Skeletal muscle tissue (tissue), 4 donors: ENCODE results near the gene SWSAP1. TPM values are rescaled to one million over a fixed set of nuclear protein-coding genes. Genes with fewer than 3 reads are reported as not detected.

Experiments used
- H3K27ac ChIP-seq: one replicate; pipeline ENCODE4 v1.7.0; 2013; ENCODE audit warnings: mild to moderate bottlenecking, low read depth, low read length, inconsistent platforms
- H3K27me3 ChIP-seq, 3 donors: one replicate each; pipeline ENCODE4 v1.7.0; 2013; ENCODE audit warnings: low read length in 3 of 3; ENCODE audit not compliant: control insufficient read depth in 3 of 3, insufficient read depth in 3 of 3
- H3K36me3 ChIP-seq, 3 donors: one replicate each; pipeline ENCODE4 v1.7.0; 2013; ENCODE audit warnings: low read length in 3 of 3; ENCODE audit not compliant: control insufficient read depth in 3 of 3, insufficient read depth in 3 of 3
- H3K4me1 ChIP-seq, 3 donors: one replicate each; pipeline ENCODE4 v1.7.0; 2013; ENCODE audit warnings: low read length in 3 of 3, mild to moderate bottlenecking in 3 of 3; ENCODE audit not compliant: control insufficient read depth in 3 of 3, insufficient read depth in 3 of 3
- H3K4me3 ChIP-seq, 3 donors: one replicate each; pipeline ENCODE4 v1.7.0; 2013; ENCODE audit warnings: low read length in 3 of 3
- H3K9ac ChIP-seq, 3 donors: one replicate each; pipeline ENCODE4 v1.7.0; 2013; ENCODE audit warnings: low read length in 3 of 3, mild to moderate bottlenecking in 3 of 3, moderate library complexity in 2 of 3, low read depth in 1 of 3
- H3K9me3 ChIP-seq, 3 donors: one replicate each; pipeline ENCODE4 v1.7.0; 2013; ENCODE audit warnings: low read length in 3 of 3; ENCODE audit not compliant: control insufficient read depth in 3 of 3
- total RNA-seq: library from RNA; depleted of rRNA; stranded (reverse); fragments of >200 nt; gene quantifications from one replicate; pipeline ENCODE4 v1.2.3, GENCODE V29; 2014
- donor health status: Osteomylitis.

SWSAP1 gene
- total RNA-seq, 1 donor from 2014 or later = 0.52 TPM

GRCh38 chr19:11363881-11364280, 10.6 kb upstream of the SWSAP1 start:
- Histone ChIP-seq H3K27ac (no peak overlapping the region), H3K9ac (no peak overlapping the region), H3K9me3 (no peaks in the 10 kb centered on the region), H3K36me3 (peaks cover 19 to 31% (median 20%) of the 10 kb centered on the region in 3 donors), H3K4me1 (no peaks in the 10 kb centered on the region), H3K27me3 (peaks cover 0 to 5% (median 0%) of the 10 kb centered on the region in 3 donors), H3K4me3 (no peak overlapping the region)

DNA sequence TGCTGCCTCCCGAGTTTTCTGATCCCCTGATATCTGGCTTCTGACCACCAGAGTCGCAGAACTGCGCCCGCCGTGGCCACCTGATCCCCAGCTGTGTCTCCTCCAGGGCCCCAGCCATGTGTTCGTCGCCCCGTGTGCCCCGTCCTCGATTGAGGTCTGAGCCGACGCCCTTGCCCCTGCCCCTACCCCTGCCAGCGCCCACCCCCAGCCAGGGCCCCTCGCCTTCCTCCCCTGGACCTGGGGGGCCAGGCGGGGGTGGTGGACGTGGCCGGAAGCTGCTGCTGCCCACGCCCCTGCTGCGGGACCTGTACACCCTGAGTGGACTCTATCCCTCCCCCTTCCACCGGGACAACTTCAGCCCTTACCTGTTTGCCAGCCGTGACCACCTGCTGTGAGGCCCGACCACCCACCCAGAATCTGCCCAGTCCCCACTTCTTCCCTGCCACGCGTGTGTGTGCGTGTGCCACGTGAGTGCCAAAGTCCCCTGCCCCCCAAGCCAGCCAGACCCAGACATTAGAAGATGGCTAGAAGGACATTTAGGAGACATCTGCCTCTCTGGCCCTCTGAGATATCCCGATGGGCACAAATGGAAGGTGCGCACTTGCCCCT, 10.1 kb upstream of the SWSAP1 start:
- Histone ChIP-seq H3K27me3 (peaks cover 0 to 5% (median 0%) of the 10 kb centered on the region in 3 donors), H3K9me3 (no peaks in the 10 kb centered on the region), H3K4me3 (no peak overlapping the region), H3K9ac (no peak overlapping the region), H3K27ac (no peak overlapping the region), H3K36me3 (peaks cover 17 to 32% (median 19%) of the 10 kb centered on the region in 3 donors), H3K4me1 (no peaks in the 10 kb centered on the region)

DNA sequence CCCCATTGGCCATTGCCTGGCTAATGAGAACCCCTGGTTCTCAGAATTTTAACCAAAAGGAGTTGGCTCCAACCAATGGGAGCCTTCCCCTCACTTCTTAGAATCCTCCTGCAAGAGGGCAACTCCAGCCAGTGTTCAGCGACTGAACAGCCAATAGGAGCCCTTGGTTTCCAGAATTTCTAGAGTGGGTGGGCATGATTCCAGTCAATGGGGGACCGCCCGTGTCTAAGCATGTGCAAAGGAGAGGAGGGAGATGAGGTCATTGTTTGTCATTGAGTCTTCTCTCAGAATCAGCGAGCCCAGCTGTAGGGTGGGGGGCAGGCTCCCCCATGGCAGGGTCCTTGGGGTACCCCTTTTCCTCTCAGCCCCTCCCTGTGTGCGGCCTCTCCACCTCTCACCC, 9.5 kb upstream of the SWSAP1 start:
- no peaks in the 10 kb centered on the region for H3K4me1 ChIP-seq
- H3K9ac ChIP-seq = no peak overlapping the region
- H3K27ac ChIP-seq = no peak overlapping the region
- no peak overlapping the region for H3K4me3 ChIP-seq
- no peaks in the 10 kb centered on the region for H3K9me3 ChIP-seq
- peaks cover 15 to 31% (median 19%) of the 10 kb centered on the region in 3 donors for H3K36me3 ChIP-seq
- peaks cover 0 to 5% (median 0%) of the 10 kb centered on the region in 3 donors for H3K27me3 ChIP-seq

DNA sequence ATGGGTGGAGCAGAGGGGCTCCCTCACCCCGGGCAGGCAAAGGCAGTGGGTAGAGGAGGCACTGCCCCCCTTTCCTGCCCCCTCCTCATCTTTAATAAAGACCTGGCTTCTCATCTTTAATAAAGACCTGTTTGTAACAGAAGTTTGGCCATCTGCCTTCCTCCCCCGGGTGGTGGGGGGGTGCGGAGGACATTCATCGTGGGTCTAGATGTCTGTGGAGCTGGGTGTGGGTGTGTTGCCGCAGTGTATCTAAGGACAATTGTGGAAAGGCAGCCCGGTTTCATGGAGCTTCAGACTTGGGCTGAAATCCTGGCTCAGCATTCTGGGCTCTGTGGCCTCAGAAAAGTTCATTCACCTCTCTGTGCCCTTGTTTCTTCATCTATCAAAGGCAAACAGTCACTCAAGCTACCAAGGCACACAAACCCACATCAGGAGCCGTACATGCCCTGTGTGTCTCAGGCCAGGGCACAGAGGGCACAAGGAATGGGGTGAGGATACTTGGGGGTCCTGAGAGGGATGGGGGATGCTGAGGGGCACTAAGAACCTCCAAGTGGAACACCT, 8.8 kb upstream of the SWSAP1 start:
- peaks cover 15 to 31% (median 19%) of the 10 kb centered on the region in 3 donors for H3K36me3 ChIP-seq
- no peak overlapping the region for H3K4me3 ChIP-seq
- H3K9ac ChIP-seq = no peak overlapping the region
- peaks cover 0 to 5% (median 0%) of the 10 kb centered on the region in 3 donors for H3K27me3 ChIP-seq
- H3K27ac ChIP-seq = no peak overlapping the region
- no peaks in the 10 kb centered on the region for H3K4me1 ChIP-seq
- H3K9me3 ChIP-seq = no peaks in the 10 kb centered on the region

GRCh38 chr19:11367528-11367927, 6.9 kb upstream of the SWSAP1 start:
- H3K9ac ChIP-seq = no peak overlapping the region
- H3K27me3 ChIP-seq = no peaks in the 10 kb centered on the region
- no peak overlapping the region for H3K27ac ChIP-seq
- H3K4me1 ChIP-seq = no peaks in the 10 kb centered on the region
- peaks cover 11 to 18% (median 11%) of the 10 kb centered on the region in 3 donors for H3K36me3 ChIP-seq
- no peaks in the 10 kb centered on the region for H3K9me3 ChIP-seq
- H3K4me3 ChIP-seq = no peak overlapping the region

GRCh38 chr19:11370744-11371143, 3.7 kb upstream of the SWSAP1 start:
- H3K27ac ChIP-seq = no peak overlapping the region
- peaks cover 9 to 16% (median 14%) of the 10 kb centered on the region in 3 donors for H3K4me1 ChIP-seq
- no peaks in the 10 kb centered on the region for H3K9me3 ChIP-seq
- no peak overlapping the region for H3K4me3 ChIP-seq
- H3K27me3 ChIP-seq = no peaks in the 10 kb centered on the region
- no peak overlapping the region for H3K9ac ChIP-seq
- peaks cover 3 to 7% (median 7%) of the 10 kb centered on the region in 3 donors for H3K36me3 ChIP-seq

DNA sequence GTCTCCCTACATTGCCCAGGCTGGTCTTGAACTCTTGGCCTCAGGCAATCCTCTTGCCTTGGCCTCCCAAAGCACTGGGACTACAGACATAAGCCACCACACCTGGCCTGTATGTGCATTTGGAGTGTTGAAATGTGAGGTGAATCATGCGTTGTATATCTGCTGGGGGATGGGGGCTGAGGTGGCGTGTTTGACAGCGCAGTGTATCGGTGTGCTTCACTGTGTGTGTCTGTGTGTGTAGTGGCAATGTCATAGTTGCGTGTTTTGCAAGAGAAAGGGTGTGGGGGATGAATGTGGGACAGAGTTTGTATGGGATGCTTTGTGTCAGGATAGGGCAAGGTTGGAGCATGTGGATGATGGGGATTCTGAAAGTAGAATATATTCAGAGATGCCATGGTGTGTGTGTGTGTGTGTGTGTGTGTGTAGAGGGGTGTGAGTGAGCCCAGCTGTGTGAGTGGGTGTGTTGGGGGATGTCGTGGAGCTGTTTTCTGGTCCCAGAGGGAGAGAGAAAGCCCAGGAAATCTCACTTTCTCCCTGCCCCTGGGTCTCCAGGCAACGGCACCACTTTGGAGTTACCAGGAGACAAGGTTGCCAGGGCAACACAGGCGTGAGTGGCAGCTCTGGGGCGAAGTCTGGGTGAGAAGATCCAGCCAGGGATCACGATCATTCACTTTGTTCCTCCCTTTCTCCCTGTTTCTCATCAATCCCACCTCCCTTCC, 1.1 kb upstream of the SWSAP1 start:
- H3K4me1 ChIP-seq = peaks cover 19 to 32% (median 25%) of the 10 kb centered on the region in 3 donors
- H3K9me3 ChIP-seq = no peaks in the 10 kb centered on the region
- no peak overlapping the region for H3K9ac ChIP-seq
- H3K27ac ChIP-seq = no peak overlapping the region
- H3K36me3 ChIP-seq = peaks cover 3 to 10% (median 6%) of the 10 kb centered on the region in 3 donors
- H3K27me3 ChIP-seq = no peaks in the 10 kb centered on the region
- H3K4me3 ChIP-seq = peak overlapping the region in 1 of 3 donors; percentile 35

- Histone ChIP-seq H3K9ac (peak overlapping the region; percentile 77 to 95 (median 93)), H3K9me3 (no peaks in the 10 kb centered on the region), H3K27me3 (no peaks in the 10 kb centered on the region), H3K36me3 (peaks cover 3 to 13% (median 7%) of the 10 kb centered on the region in 3 donors), H3K4me1 (peaks cover 19 to 36% (median 25%) of the 10 kb centered on the region in 3 donors), H3K27ac (peak overlapping the region; percentile 86), H3K4me3 (peak overlapping the region; percentile 70 to 87 (median 73))
These were observed 507 bp upstream of the SWSAP1 start for GRCh38 chr19:11373885-11374432.

DNA sequence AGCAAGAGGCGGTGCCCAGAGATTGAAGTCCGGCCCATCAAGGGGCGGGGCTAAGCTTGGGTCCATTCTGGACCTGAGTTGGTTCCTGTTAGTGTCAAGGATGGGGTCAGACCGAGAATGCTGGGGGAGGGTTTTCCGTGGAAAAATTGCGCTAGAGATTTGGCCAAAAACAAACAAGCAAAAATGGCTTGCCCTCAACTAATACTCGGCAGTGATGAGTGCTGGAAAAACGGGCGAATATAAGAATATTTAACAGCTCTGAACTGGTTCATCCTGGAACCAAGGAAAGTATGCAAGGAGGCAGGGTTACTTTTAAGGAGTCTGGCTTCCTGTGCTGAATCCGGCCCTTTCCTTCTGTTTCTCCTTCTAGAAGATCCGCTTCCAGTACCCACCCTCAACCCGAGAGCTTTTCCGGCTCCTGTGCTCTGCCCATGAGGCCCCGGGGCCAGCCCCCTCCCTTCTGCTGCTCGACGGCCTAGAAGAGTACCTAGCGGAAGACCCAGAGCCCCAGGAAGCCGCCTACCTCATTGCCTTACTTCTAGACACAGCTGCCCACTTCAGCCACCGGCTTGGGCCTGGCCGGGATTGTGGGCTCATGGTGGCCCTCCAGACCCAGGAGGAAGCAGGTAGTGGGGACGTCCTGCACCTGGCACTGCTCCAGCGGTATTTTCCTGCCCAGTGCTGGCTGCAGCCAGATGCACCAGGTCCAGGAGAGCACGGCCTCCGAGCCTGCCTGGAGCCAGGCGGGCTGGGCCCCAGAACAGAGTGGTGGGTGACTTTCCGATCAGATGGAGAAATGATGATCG, 880 bp downstream of the SWSAP1 start:
- H3K9me3 ChIP-seq = no peaks in the 10 kb centered on the region
- H3K27me3 ChIP-seq = no peaks in the 10 kb centered on the region
- H3K36me3 ChIP-seq = peaks cover 3 to 6% (median 4%) of the 10 kb centered on the region in 3 donors
- peaks cover 22 to 41% (median 27%) of the 10 kb centered on the region in 3 donors for H3K4me1 ChIP-seq
- H3K9ac ChIP-seq = peak overlapping the region; percentile 61 to 83 (median 80)
- peak overlapping the region; percentile 44 to 73 (median 72) for H3K4me3 ChIP-seq
- H3K27ac ChIP-seq = peak overlapping the region; percentile 78
